Lower leg skin (tissue), 3 donors: ENCODE results near the gene OPTC.

Experiments
- CTCF ChIP-seq, 3 donors: fragments of 450-650 bp; IDR thresholded peaks; one replicate each; pipeline ENCODE4 v1.5.1; 2016; ENCODE audit warnings: antibody characterized with exemption in 3 of 3, mild to moderate bottlenecking in 3 of 3, moderate library complexity in 2 of 3
- POLR2A ChIP-seq, 2 donors: fragments of 450-650 bp; IDR thresholded peaks; one replicate each; pipeline ENCODE4 v1.6.1; 2016 to 2017; ENCODE audit warnings: antibody characterized with exemption in 2 of 2, mild to moderate bottlenecking in 1 of 2, moderate library complexity in 1 of 2

- TF ChIP-seq CTCF (IDR thresholded peaks at IDR 0.05) = no peak
- no peak for TF ChIP-seq POLR2A (IDR thresholded peaks at IDR 0.05)
Measured at GRCh38 chr1:203456577-203456976, 37.4 kb upstream of the OPTC start.
